K562 (cell line): ENCODE results near the gene NFE2. TPM values are rescaled to one million over a fixed set of nuclear protein-coding genes. Genes with fewer than 3 reads are reported as not detected.

Experiments used
- ARID1B ChIP-seq: fragments of 450-650 bp; IDR thresholded peaks from 2 replicates; pipeline ENCODE4 v1.6.1; 2016; ENCODE audit warnings: antibody characterized with exemption, mild to moderate bottlenecking, inconsistent platforms
- CAMTA2 ChIP-seq: fragments of 250-450 bp; sonication (Bioruptor Pico); conservative IDR thresholded peaks from 2 replicates; pipeline ENCODE4 v1.5.1; 2022
- CBFA2T3 ChIP-seq: fragments of 450-650 bp; IDR thresholded peaks from 2 replicates; pipeline ENCODE4 v1.6.1; 2017
- EP400 ChIP-seq: fragments of 450-650 bp; IDR thresholded peaks from 2 replicates; pipeline ENCODE4 v1.6.1; 2017; ENCODE audit warnings: antibody characterized with exemption, mild to moderate bottlenecking, moderate library complexity
- FOXK1 ChIP-seq: sonication (generic); formaldehyde crosslinking; IDR thresholded peaks from 2 replicates; pipeline ENCODE4 v1.8.0; 2022; ENCODE audit warnings: missing genetic modification reagents, mild to moderate bottlenecking, borderline replicate concordance
- KDM1A ChIP-seq, 2 experiments: fragments of 450-650 bp; IDR thresholded peaks; 2 replicates each; pipeline ENCODE4 v1.6.1; 2016; ENCODE audit warnings: mild to moderate bottlenecking in 2 of 2
- MCM2 ChIP-seq: fragments of 450-650 bp; IDR thresholded peaks from 2 replicates; pipeline ENCODE4 v1.6.1; 2017; ENCODE audit warnings: low read depth, mild to moderate bottlenecking
- MED1 ChIP-seq: sonication (generic); formaldehyde crosslinking; IDR thresholded peaks from 2 replicates; pipeline ENCODE4 v1.8.1; 2023; ENCODE audit warnings: missing genetic modification reagents, borderline replicate concordance
- NCOA6 ChIP-seq: fragments of 450-650 bp; IDR thresholded peaks from 2 replicates; pipeline ENCODE4 v1.6.1; 2017; ENCODE audit warnings: mild to moderate bottlenecking
- PHB ChIP-seq: fragments of 250-450 bp; sonication (Bioruptor Pico); IDR thresholded peaks from 2 replicates; pipeline ENCODE4 v1.5.0; 2021
- POLR2A ChIP-seq: fragments of 450-650 bp; conservative IDR thresholded peaks from 2 replicates; pipeline ENCODE4 v1.6.1; 2016
- POLR3A ChIP-seq: IDR thresholded peaks from 2 replicates; pipeline ENCODE4 v1.6.1; 2011; ENCODE audit warnings: borderline replicate concordance, mild to moderate bottlenecking, moderate library complexity; ENCODE audit not compliant: insufficient read length, insufficient read depth; ENCODE audit errors: extremely low read depth
- RCOR1 ChIP-seq, 2 experiments: IDR thresholded peaks; 2 replicates each; pipeline ENCODE4 v1.6.1; 2012; ENCODE audit warnings: low read depth in 2 of 2, low read length in 2 of 2, borderline replicate concordance in 1 of 2, improper control_type of control experiment in 1 of 2
- SRSF7 ChIP-seq: fragments of 200-400 bp; formaldehyde crosslinking; optimal IDR thresholded peaks from 2 replicates; pipeline ENCODE3; 2017; ENCODE audit warnings: mild to moderate bottlenecking, low read depth, low read length
- TCF15 ChIP-seq: fragments of 250-450 bp; sonication (Bioruptor Pico); IDR thresholded peaks from 2 replicates; pipeline ENCODE4 v1.8.0; 2022; ENCODE audit warnings: moderate library complexity, mild to moderate bottlenecking, inconsistent platforms
- TCF7 ChIP-seq: sonication (generic); IDR thresholded peaks from 2 replicates; pipeline ENCODE4 v1.6.1; 2016; ENCODE audit warnings: antibody characterized with exemption, borderline replicate concordance
- XRCC4 ChIP-seq: IDR thresholded peaks from one replicate; pipeline ENCODE4 v1.6.1; 2011; ENCODE audit not compliant: insufficient read depth, insufficient read length; ENCODE audit errors: extremely low read depth
- ZBTB17 ChIP-seq: fragments of 450-650 bp; formaldehyde crosslinking; IDR thresholded peaks from 2 replicates; pipeline ENCODE4 v1.4.0; 2020; ENCODE audit warnings: mild to moderate bottlenecking
- ZBTB7A ChIP-seq: IDR thresholded peaks from 2 replicates; pipeline ENCODE4 v1.6.1; 2011; ENCODE audit warnings: low read depth, mild to moderate bottlenecking, low read length, moderate library complexity, borderline replicate concordance; ENCODE audit not compliant: control insufficient read depth
- ZBTB8A ChIP-seq: fragments of 450-650 bp; IDR thresholded peaks from 2 replicates; pipeline ENCODE4 v1.6.1; 2018; ENCODE audit warnings: mild to moderate bottlenecking, moderate library complexity; ENCODE audit not compliant: partially characterized antibody
- ZNF12 ChIP-seq: sonication (generic); formaldehyde crosslinking; IDR thresholded peaks from 2 replicates; pipeline ENCODE4 v1.4.0; 2020; ENCODE audit warnings: mild to moderate bottlenecking, missing genetic modification reagents
- ZNF316 ChIP-seq: fragments of 450-650 bp; IDR thresholded peaks from 2 replicates; pipeline ENCODE4 v1.6.1; 2016
- ZNF695 ChIP-seq: fragments of 450-650 bp; formaldehyde crosslinking; IDR thresholded peaks from 2 replicates; pipeline ENCODE4 v1.4.0; 2020; ENCODE audit warnings: mild to moderate bottlenecking, moderate library complexity
- ZSCAN29 ChIP-seq: fragments of 450-650 bp; IDR thresholded peaks from 2 replicates; pipeline ENCODE4 v1.6.1; 2017
- polyA plus RNA-seq, 8 experiments: library from polyadenylated mRNA; depleted of rRNA in 4 of 8; stranded (reverse) in 5 of 8; unstranded in 3 of 8; fragments of >200 nt; fragmentation: Nextera tagmentation in 2 of 8; fragmentation: Illumina TruSeq in 1 of 8; extraction: Ambion mirVana in 2 of 8; extraction: Trizol in 1 of 8; gene quantifications; 2 replicates each; pipeline versions ENCODE4 v1.2.1 to v1.2.3, GENCODE V29; 2011 to 2014; ENCODE audit warnings: inconsistent platforms in 1 of 8, missing spikeins in 1 of 8
- total RNA-seq, 7 experiments: library from RNA; depleted of rRNA in 6 of 7; stranded (reverse); fragments of >200 nt in 6 of 7; fragmentation: Illumina TruSeq in 2 of 7; extraction: Trizol in 2 of 7; gene quantifications; 2 replicates each; pipeline versions ENCODE4 v1.2.1 to v1.2.3, GENCODE V29; 2011 to 2021; ENCODE audit warnings: low replicate concordance in 1 of 7
- TF ChIP-seq, protein P1 (sequence below): fragments of 250-450 bp; sonication (Bioruptor Pico); IDR thresholded peaks from 2 replicates; pipeline ENCODE4 v1.5.0; 2022; ENCODE audit warnings: mild to moderate bottlenecking
- TF ChIP-seq, protein P2 (sequence below): fragments of 250-450 bp; sonication (Bioruptor Pico); IDR thresholded peaks from 2 replicates; pipeline ENCODE4 v1.8.0; 2021; ENCODE audit warnings: mild to moderate bottlenecking, moderate library complexity
- TF ChIP-seq, protein P3 (sequence below): fragments of 450-650 bp; IDR thresholded peaks from 2 replicates; pipeline ENCODE4 v1.6.1; 2016; ENCODE audit warnings: borderline replicate concordance

NFE2 gene
- total and polyA plus RNA-seq, 9 of the 15 experiments (the other 6 are each of a cell fraction or from before 2014, with no cell fraction given): 12.3 to 282 (median 208) TPM

- TF ChIP-seq, protein P1, sequence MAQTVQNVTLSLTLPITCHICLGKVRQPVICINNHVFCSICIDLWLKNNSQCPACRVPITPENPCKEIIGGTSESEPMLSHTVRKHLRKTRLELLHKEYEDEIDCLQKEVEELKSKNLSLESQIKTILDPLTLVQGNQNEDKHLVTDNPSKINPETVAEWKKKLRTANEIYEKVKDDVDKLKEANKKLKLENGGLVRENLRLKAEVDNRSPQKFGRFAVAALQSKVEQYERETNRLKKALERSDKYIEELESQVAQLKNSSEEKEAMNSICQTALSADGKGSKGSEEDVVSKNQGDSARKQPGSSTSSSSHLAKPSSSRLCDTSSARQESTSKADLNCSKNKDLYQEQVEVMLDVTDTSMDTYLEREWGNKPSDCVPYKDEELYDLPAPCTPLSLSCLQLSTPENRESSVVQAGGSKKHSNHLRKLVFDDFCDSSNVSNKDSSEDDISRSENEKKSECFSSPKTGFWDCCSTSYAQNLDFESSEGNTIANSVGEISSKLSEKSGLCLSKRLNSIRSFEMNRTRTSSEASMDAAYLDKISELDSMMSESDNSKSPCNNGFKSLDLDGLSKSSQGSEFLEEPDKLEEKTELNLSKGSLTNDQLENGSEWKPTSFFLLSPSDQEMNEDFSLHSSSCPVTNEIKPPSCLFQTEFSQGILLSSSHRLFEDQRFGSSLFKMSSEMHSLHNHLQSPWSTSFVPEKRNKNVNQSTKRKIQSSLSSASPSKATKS: no peak
- TF ChIP-seq TCF15 (CRISPR knock-in tag) (no peak), SRSF7 (no peak), TCF7 (no peak), ZNF12 (peak; percentile 41; the same call in 1 of the 2 replicates), ZBTB7A (no peak), ARID1B (no peak), ZNF316 (no peak), ZBTB8A (no peak), MCM2 (no peak), CAMTA2 (CRISPR knock-in tag) (no peak), FOXK1 (no peak), POLR3A (no peak), ZSCAN29 (no peak), NCOA6 (no peak), POLR2A (peak; percentile 77), ZBTB17 (CRISPR knock-in tag) (no peak), XRCC4 (no peak), PHB (CRISPR knock-in tag) (no peak), EP400 (no peak), RCOR1 (IDR thresholded peaks at IDR 0.05; ENCODE audit: borderline replicate concordance in 1 of 2, low read depth in 2 of 2, low read length in 2 of 2) (no peak), MED1 (no peak; the same call in 1 of the 2 replicates), ZNF695 (CRISPR knock-in tag) (no peak), KDM1A (IDR thresholded peaks at IDR 0.05) (no peak), CBFA2T3 (0 out of 2 replicates have a peak, but pooled peaks have one; percentile 16)
- TF ChIP-seq, protein P2, sequence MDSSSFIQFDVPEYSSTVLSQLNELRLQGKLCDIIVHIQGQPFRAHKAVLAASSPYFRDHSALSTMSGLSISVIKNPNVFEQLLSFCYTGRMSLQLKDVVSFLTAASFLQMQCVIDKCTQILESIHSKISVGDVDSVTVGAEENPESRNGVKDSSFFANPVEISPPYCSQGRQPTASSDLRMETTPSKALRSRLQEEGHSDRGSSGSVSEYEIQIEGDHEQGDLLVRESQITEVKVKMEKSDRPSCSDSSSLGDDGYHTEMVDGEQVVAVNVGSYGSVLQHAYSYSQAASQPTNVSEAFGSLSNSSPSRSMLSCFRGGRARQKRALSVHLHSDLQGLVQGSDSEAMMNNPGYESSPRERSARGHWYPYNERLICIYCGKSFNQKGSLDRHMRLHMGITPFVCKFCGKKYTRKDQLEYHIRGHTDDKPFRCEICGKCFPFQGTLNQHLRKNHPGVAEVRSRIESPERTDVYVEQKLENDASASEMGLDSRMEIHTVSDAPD (CRISPR knock-in tag): no peak
- TF ChIP-seq, protein P3, sequence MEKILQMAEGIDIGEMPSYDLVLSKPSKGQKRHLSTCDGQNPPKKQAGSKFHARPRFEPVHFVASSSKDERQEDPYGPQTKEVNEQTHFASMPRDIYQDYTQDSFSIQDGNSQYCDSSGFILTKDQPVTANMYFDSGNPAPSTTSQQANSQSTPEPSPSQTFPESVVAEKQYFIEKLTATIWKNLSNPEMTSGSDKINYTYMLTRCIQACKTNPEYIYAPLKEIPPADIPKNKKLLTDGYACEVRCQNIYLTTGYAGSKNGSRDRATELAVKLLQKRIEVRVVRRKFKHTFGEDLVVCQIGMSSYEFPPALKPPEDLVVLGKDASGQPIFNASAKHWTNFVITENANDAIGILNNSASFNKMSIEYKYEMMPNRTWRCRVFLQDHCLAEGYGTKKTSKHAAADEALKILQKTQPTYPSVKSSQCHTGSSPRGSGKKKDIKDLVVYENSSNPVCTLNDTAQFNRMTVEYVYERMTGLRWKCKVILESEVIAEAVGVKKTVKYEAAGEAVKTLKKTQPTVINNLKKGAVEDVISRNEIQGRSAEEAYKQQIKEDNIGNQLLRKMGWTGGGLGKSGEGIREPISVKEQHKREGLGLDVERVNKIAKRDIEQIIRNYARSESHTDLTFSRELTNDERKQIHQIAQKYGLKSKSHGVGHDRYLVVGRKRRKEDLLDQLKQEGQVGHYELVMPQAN: peak; percentile 34; the same call in 1 of the 2 replicates
Measured at GRCh38 chr12:54294953-54295566, 5.8 kb downstream of the NFE2 start (continued).
